RWPE2 (cell line): ENCODE measurements around the gene TWIST2.

Experiments
- ATAC-seq: fragments of 200-7000 bp; cut with Tn5 transposase; 3 replicates; pipeline ENCODE4 v1.9.1; 2021; ENCODE audit warnings: low read depth
- DNase-seq: peaks from one replicate; pipeline ENCODE4 v3.0.0-alpha.2; 2020; ENCODE audit warnings: low spot score
- H3K27ac ChIP-seq: fragments of 450-650 bp; 2 replicates; pipeline ENCODE4 v1.5.1; 2017; ENCODE audit warnings: mild to moderate bottlenecking; ENCODE audit not compliant: poor library complexity, severe bottlenecking
- H3K27me3 ChIP-seq: fragments of 250-450 bp; sonication (Bioruptor Pico); 2 replicates; pipeline ENCODE4 v1.5.1; 2021; ENCODE audit warnings: mild to moderate bottlenecking, moderate library complexity; ENCODE audit not compliant: insufficient read depth, poor library complexity, severe bottlenecking
- H3K36me3 ChIP-seq: fragments of 250-450 bp; sonication (Bioruptor Pico); 2 replicates; pipeline ENCODE4 v1.5.1; 2020; ENCODE audit warnings: low read depth, mild to moderate bottlenecking, moderate library complexity
- H3K4me1 ChIP-seq: fragments of 250-450 bp; sonication (Bioruptor Pico); 2 replicates; pipeline ENCODE4 v1.5.1; 2021; ENCODE audit warnings: mild to moderate bottlenecking, moderate library complexity; ENCODE audit not compliant: insufficient read depth, poor library complexity, severe bottlenecking
- H3K4me3 ChIP-seq: fragments of 250-450 bp; sonication (Bioruptor Pico); 2 replicates; pipeline ENCODE4 v1.5.1; 2021; ENCODE audit warnings: mild to moderate bottlenecking, moderate library complexity; ENCODE audit not compliant: severe bottlenecking
- H3K9me3 ChIP-seq: fragments of 250-450 bp; sonication (Bioruptor Pico); 2 replicates; pipeline ENCODE4 v1.5.1; 2021; ENCODE audit warnings: mild to moderate bottlenecking, moderate library complexity; ENCODE audit not compliant: severe bottlenecking
- CTCF ChIP-seq: fragments of 450-650 bp; IDR thresholded peaks from one replicate; pipeline ENCODE4 v1.5.1; 2017; ENCODE audit warnings: mild to moderate bottlenecking, moderate library complexity; ENCODE audit not compliant: poor library complexity, severe bottlenecking

The TWIST2 gene

GRCh38 chr2:238948765-238949641 lies 101.1 kb downstream of the TWIST2 start:
- peak overlapping the region; percentile 93 for H3K27ac ChIP-seq
- DNase-seq (no peak), ATAC-seq (peak; percentile 18; the same call in 2 of the 3 replicates)
- TF ChIP-seq CTCF, result no peak
- no peaks in the 10 kb centered on the region for H3K9me3 ChIP-seq
- H3K4me3 ChIP-seq, result no peak overlapping the region
- no peaks in the 10 kb centered on the region for H3K27me3 ChIP-seq
- peaks cover 26% of the 10 kb centered on the region for H3K4me1 ChIP-seq
- no peaks in the 10 kb centered on the region for H3K36me3 ChIP-seq

DNA sequence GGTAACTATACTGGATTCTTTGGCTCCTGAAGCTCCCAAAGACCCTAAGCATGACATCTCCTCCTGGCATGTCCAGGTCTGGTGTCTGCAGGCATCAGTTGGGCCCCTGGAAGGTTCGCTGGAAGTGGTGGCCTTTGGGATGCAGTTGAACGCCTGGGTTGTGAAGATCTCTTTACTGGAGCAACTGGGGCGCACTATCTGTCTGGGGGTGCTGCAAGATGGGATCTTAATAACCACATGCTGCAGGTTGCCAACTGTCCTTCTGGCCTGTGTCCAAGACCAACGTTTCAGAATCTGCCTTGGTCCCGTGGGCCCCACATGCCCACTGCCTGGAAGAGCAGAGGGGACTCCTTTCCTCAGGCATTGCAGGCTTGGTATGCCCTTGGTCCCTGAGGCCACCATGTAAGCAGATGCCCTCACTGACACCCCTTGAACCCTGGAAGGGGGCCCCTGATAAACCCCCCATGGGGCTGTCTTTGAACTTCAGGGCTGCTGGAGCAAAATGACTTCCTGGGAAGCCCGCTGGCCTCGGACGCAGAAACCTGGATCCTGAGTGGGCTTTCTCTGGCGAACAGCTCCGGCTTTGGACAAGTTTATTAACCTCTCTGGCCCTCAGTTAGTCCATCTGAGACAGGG lies 101.9 kb downstream of the TWIST2 start:
- no peak for TF ChIP-seq CTCF
- Histone ChIP-seq H3K36me3 (no peaks in the 10 kb centered on the region), H3K27ac (peak overlapping the region; percentile 93), H3K27me3 (no peaks in the 10 kb centered on the region), H3K9me3 (no peaks in the 10 kb centered on the region), H3K4me1 (peaks cover 26% of the 10 kb centered on the region), H3K4me3 (no peak overlapping the region)
- ATAC-seq (no peak), DNase-seq (no peak)

DNA sequence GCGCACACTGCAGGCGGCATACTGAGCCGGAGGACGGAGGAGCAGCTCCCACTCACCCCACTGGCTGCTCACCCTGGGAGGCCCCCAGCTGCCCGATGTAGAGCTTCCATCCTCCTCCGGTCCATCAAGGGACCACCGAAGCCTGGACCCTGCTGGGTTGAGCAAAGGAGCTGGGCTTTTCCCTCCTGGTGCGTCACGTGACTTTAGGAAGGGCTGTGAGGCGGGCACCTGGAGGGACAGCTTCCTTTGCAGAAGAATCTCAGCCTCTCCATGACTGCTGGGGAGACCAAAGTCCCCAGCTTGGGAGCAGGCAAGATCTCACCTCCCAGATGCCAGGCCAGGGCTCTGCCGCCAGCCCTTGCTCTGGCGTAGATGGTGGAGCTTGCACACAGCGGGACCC lies 102.7 kb downstream of the TWIST2 start:
- H3K27me3 ChIP-seq, result no peaks in the 10 kb centered on the region
- ATAC-seq, result no peak
- H3K4me1 ChIP-seq, result peaks cover 25% of the 10 kb centered on the region
- H3K4me3 ChIP-seq, result no peak overlapping the region
- TF ChIP-seq CTCF, result no peak
- no peak for DNase-seq
- no peaks in the 10 kb centered on the region for H3K36me3 ChIP-seq
- H3K9me3 ChIP-seq, result no peaks in the 10 kb centered on the region
- H3K27ac ChIP-seq, result no peak overlapping the region

GRCh38 chr2:238952261-238952919 lies 104.5 kb downstream of the TWIST2 start:
- no peaks in the 10 kb centered on the region for H3K36me3 ChIP-seq
- no peak overlapping the region for H3K27ac ChIP-seq
- no peaks in the 10 kb centered on the region for H3K27me3 ChIP-seq
- DNase-seq (no peak), ATAC-seq (no peak)
- peaks cover 24% of the 10 kb centered on the region for H3K4me1 ChIP-seq
- H3K4me3 ChIP-seq, result no peak overlapping the region
- H3K9me3 ChIP-seq, result no peaks in the 10 kb centered on the region
- TF ChIP-seq CTCF, result no peak
